Lower lobe of right lung (tissue), 2 donors: Measurements from ENCODE around the gene SLC9A9. TPM values are rescaled to one million over a fixed set of nuclear protein-coding genes. Genes with fewer than 3 reads are reported as not detected.

Experiments
- ATAC-seq, 2 donors: fragments of 200-7000 bp; cut with Tn5 transposase; one replicate each; pipeline ENCODE4 v1.9.1; 2020 to 2022; ENCODE audit warnings: mild to moderate bottlenecking in 2 of 2, moderate library complexity in 2 of 2
- DNase-seq: peaks from one replicate; pipeline ENCODE4 v3.0.0-alpha.2; 2020
- H3K27ac ChIP-seq: fragments of 200-600 bp; one replicate; pipeline ENCODE4 v1.8.0; 2022
- H3K27me3 ChIP-seq: fragments of 200-600 bp; one replicate; pipeline ENCODE4 v1.8.0; 2022; ENCODE audit warnings: low read depth
- H3K36me3 ChIP-seq: fragments of 200-600 bp; one replicate; pipeline ENCODE4 v1.8.0; 2022; ENCODE audit warnings: mild to moderate bottlenecking
- H3K4me1 ChIP-seq: fragments of 200-600 bp; one replicate; pipeline ENCODE4 v1.8.0; 2022
- H3K4me3 ChIP-seq: fragments of 200-600 bp; one replicate; pipeline ENCODE4 v1.8.0; 2022; ENCODE audit warnings: mild to moderate bottlenecking
- H3K9me3 ChIP-seq: fragments of 200-600 bp; one replicate; pipeline ENCODE4 v1.8.0; 2022
- CTCF ChIP-seq: fragments of 200-600 bp; IDR thresholded peaks from one replicate; pipeline ENCODE4 v1.8.0; 2022; ENCODE audit warnings: antibody characterized with exemption, mild to moderate bottlenecking
- intact Hi-C: fragments of 100-400 bp; cut with DNase I; formaldehyde crosslinking; loops from one replicate; pipeline ENCODE4 v1.11.0; 2022
- total RNA-seq: library from RNA; stranded (reverse); fragmentation: NEBNext Ultra II Directional; extraction: Animal tissue kit (Norgen Biotek cat#: 25700); gene quantifications from one replicate; pipeline ENCODE4 v1.2.1, GENCODE V29; 2021
- donor health status: DM: no; HTN: yes; CAD: no; lungs with severe emphysema.

Gene SLC9A9
- total RNA-seq, 1 donor from 2014 or later: 15.6 TPM

- intact Hi-C loops: no loop called here
- TF ChIP-seq CTCF: no peak
- DNase-seq: no peak
- Histone ChIP-seq H3K27ac (no peak overlapping the region), H3K36me3 (no peaks in the 10 kb centered on the region), H3K4me1 (peaks cover 17% of the 10 kb centered on the region), H3K4me3 (no peak overlapping the region), H3K9me3 (no peaks in the 10 kb centered on the region), H3K27me3 (no peaks in the 10 kb centered on the region)
- ATAC-seq: no peak
These were observed 3.2 kb upstream of the SLC9A9 start for GRCh38 chr3:143851331-143852017.

- no peak overlapping the region for H3K4me3 ChIP-seq
- no peaks in the 10 kb centered on the region for H3K9me3 ChIP-seq
- H3K27ac ChIP-seq: no peak overlapping the region
- H3K36me3 ChIP-seq: no peaks in the 10 kb centered on the region
- DNase-seq (no peak), ATAC-seq (no peak)
- no peaks in the 10 kb centered on the region for H3K27me3 ChIP-seq
- intact Hi-C loops: no loop called here
- H3K4me1 ChIP-seq: peaks cover 17% of the 10 kb centered on the region
- TF ChIP-seq CTCF: no peak
These were observed 2.6 kb upstream of the SLC9A9 start for GRCh38 chr3:143850877-143851276.

- DNase-seq (no peak), ATAC-seq (peak in 1 of 2 donors; percentile 33)
- H3K9me3 ChIP-seq: no peaks in the 10 kb centered on the region
- no peak for TF ChIP-seq CTCF
- H3K4me3 ChIP-seq: no peak overlapping the region
- peaks cover 17% of the 10 kb centered on the region for H3K4me1 ChIP-seq
- no peak overlapping the region for H3K27ac ChIP-seq
- no peaks in the 10 kb centered on the region for H3K36me3 ChIP-seq
- intact Hi-C loops: no loop called here
- no peaks in the 10 kb centered on the region for H3K27me3 ChIP-seq
These were observed 1.7 kb upstream of the SLC9A9 start for GRCh38 chr3:143849854-143850549.

- TF ChIP-seq CTCF: no peak
- no peaks in the 10 kb centered on the region for H3K27me3 ChIP-seq
- ATAC-seq: no peak
- H3K9me3 ChIP-seq: no peaks in the 10 kb centered on the region
- H3K36me3 ChIP-seq: no peaks in the 10 kb centered on the region
- peak overlapping the region; percentile 72 for H3K4me3 ChIP-seq
- DNase-seq: no peak
- no peak overlapping the region for H3K27ac ChIP-seq
- intact Hi-C loops: no loop called here
- peaks cover 17% of the 10 kb centered on the region for H3K4me1 ChIP-seq
These were observed 436 bp upstream of the SLC9A9 start for GRCh38 chr3:143848704-143849103.

- DNase-seq (no peak), ATAC-seq (no peak)
- no peaks in the 10 kb centered on the region for H3K36me3 ChIP-seq
- H3K4me1 ChIP-seq: peaks cover 3% of the 10 kb centered on the region
- no peak for TF ChIP-seq CTCF
- no peaks in the 10 kb centered on the region for H3K27me3 ChIP-seq
- H3K4me3 ChIP-seq: no peak overlapping the region
- intact Hi-C loops: no loop called here
- no peaks in the 10 kb centered on the region for H3K9me3 ChIP-seq
- no peak overlapping the region for H3K27ac ChIP-seq
These were observed 4.7 kb downstream of the SLC9A9 start for GRCh38 chr3:143843587-143843986.
